ENCODE results near the gene GCN1.
A peak's percentile ranks its signal among the peaks of the same experiment; 100 is the strongest.
"Not testable (repeated sequence)": the region's sequence is repeated elsewhere in the genome, so short reads cannot be mapped to it uniquely, and the experiment has no call there.

The GCN1 gene, protein sequence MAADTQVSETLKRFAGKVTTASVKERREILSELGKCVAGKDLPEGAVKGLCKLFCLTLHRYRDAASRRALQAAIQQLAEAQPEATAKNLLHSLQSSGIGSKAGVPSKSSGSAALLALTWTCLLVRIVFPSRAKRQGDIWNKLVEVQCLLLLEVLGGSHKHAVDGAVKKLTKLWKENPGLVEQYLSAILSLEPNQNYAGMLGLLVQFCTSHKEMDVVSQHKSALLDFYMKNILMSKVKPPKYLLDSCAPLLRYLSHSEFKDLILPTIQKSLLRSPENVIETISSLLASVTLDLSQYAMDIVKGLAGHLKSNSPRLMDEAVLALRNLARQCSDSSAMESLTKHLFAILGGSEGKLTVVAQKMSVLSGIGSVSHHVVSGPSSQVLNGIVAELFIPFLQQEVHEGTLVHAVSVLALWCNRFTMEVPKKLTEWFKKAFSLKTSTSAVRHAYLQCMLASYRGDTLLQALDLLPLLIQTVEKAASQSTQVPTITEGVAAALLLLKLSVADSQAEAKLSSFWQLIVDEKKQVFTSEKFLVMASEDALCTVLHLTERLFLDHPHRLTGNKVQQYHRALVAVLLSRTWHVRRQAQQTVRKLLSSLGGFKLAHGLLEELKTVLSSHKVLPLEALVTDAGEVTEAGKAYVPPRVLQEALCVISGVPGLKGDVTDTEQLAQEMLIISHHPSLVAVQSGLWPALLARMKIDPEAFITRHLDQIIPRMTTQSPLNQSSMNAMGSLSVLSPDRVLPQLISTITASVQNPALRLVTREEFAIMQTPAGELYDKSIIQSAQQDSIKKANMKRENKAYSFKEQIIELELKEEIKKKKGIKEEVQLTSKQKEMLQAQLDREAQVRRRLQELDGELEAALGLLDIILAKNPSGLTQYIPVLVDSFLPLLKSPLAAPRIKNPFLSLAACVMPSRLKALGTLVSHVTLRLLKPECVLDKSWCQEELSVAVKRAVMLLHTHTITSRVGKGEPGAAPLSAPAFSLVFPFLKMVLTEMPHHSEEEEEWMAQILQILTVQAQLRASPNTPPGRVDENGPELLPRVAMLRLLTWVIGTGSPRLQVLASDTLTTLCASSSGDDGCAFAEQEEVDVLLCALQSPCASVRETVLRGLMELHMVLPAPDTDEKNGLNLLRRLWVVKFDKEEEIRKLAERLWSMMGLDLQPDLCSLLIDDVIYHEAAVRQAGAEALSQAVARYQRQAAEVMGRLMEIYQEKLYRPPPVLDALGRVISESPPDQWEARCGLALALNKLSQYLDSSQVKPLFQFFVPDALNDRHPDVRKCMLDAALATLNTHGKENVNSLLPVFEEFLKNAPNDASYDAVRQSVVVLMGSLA (N-terminal part only)

DNA sequence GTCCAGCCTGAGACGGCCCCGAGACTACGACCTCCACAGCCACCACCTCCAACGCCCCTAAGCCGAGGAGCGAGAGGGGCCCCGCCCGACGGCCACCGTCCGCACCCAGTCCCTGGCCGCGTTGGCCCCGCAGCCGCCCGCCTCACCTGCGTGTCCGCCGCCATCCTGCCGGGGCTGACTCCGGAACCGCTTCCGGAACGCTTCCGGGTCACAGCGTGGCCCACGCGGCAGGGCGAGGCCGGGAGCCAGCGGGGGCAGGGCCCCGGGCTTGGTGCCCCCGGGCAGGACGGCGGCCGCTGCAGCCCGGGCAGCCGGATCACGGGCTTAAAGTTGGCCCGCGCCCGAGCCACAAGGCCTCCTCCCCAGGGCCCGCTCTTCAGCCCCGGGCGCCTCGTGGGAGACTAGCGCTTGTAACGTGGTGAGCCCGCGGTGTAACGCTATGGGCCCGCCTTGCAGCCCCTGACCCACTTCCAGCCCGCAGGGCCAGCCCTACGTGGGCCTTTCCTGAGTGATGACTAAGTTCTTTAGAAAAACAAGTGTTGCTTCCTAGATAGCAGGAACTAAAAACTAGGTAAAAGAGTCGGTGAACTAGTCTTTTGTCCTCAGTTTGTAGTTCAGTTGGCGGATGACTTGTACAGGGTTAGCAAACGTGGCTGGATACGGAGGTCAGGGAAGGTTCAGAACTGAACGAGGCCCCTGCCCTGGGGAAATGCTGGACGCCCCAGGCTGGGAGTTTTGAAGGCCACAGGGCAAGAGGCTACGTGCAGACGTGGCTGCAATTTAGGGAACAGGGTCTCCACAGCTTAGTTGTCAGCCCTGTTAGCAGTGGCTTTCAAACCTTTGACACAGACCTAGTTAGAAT is at the start of gene GCN1:
TSS of gene GCN1 (minus strand) at position 182 of the 862 bp plus-strand sequence. CDS start at position 164, 18 bp downstream.
- peak; percentile 94 for TF ChIP-seq POLR2A (IDR thresholded peaks at IDR 0.05; ENCODE audit: low read depth, low read length)
- FAIRE-seq (no peak), DNase-seq (ENCODE audit: insufficient read length, low spot score) (peak; percentile 68)

DNA sequence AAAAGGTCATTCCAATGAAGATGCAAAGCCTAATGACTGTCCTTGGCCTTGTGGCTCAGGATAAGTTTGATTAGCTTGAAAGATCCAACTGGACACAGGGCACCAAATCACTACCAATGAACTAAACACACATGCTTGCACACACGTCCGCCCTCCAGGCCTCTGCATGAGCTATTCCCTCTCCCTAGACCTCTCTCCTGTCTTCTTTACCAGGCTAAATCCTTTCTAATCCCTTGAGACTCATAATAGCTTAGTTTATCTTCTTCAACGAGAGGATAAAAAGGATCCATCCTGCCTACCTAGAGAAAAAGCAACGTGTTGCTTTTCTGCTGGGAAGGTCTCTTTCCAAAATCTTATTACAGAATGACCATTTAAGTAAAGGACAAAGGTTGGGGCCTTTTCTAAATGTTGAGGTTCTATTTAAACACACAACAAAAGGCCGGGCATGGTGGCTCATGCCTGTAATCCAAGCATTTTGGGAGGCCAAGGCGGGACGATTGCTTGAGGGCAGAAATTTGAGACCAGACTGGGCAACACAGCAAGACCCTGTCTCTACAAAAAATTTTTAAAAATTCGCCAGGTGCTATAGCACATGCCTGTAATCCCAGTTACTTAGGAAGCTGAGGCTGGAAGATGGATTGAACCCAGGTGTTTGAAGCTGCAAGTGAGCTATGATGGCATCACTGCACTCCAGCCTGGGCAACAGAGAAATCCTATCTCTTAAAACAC is 48.6 kb upstream of the GCN1 start:
- FAIRE-seq: no peak
- no peak for DNase-seq (ENCODE audit: insufficient read length, low spot score)
- no peak for TF ChIP-seq POLR2A (IDR thresholded peaks at IDR 0.05; ENCODE audit: low read depth, low read length)

DNA sequence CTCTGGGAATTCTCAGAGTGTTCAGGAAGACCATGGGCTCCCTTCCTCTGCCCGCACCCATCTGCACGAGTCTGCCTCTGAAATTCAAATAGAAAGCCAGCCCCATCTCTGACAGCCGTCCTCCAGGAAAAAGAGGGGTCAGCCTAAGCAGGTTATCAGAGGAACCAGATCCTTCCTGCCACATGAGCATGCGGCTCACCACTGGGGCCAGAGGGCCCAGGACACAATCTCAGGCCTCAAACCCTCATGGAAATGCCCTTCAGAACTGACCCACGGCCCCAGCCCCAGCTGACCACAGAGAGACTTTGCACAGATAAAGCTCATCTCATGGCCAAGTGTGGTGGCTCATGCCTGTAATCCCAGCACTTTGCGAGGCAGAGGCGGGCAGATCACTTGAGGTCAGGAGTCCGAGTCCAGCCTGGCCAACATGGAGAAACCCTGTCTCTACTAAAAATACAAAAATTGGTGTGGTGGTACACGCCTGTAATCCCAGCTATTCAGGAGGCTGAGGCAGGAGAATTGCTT is 47.8 kb upstream of the GCN1 start:
- no peak for FAIRE-seq
- no peak for DNase-seq (ENCODE audit: insufficient read length, low spot score)

DNA sequence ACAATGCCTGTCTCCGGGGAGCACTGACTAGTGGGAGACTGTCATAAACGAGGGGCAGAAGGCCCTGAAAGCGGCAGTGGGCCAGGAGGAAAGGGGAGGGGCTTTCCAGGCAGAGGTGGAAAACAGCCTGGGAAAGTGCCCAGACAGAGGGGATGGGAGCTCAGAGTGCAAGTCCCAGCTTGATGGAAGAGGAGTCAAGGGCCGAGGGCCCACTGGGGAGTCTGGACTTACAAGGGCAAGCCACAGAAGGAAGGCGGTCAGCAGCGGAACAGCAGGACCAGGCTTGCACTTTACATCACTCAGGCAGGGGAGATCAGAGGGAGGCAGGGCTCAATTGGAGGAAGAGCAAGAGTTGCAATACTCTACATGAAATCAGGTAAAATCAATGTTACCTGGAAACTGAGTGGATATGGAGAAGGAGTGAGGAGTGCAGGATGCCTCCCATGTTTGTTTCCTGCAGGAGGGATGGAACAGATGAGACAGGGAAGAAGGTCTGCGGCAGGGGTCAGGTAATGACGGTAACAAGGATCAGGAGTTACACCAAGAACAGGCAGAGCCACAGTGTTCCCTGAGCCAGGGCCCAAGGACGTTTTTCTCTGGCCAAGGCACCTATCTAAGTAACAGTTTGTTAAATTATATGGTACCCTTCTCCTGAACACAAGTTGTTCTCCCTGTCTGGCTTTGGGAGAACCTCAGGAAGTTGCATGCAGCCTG is 47.2 kb upstream of the GCN1 start:
- TF ChIP-seq POLR2A (IDR thresholded peaks at IDR 0.05; ENCODE audit: low read depth, low read length): no peak
- FAIRE-seq (no peak), DNase-seq (ENCODE audit: insufficient read length, low spot score) (no peak)

More for the DNA sequence above, 47.8 kb upstream of the GCN1 start:
- TF ChIP-seq POLR2A (IDR thresholded peaks at IDR 0.05; ENCODE audit: low read depth, low read length): no peak

DNA sequence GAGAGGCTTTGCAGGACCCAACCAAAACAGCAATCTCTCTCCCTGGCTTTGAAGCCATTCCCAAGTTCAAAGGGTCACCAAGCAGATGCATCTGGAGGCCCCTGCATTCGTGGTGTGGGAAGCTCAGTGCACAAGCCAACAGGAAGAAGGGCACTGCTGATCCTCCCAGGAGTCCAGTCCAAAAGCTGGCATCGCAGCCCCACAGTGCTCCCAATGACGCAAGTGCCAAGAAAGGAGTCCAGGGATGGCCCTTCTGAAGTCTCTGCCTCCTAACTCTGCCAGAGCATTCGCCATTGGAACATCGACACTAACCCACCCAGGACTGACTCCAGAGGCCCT is 45.9 kb upstream of the GCN1 start:
- DNase-seq (ENCODE audit: insufficient read length, low spot score) (no peak), FAIRE-seq (no peak)
- no peak for TF ChIP-seq POLR2A (IDR thresholded peaks at IDR 0.05; ENCODE audit: low read depth, low read length)

DNA sequence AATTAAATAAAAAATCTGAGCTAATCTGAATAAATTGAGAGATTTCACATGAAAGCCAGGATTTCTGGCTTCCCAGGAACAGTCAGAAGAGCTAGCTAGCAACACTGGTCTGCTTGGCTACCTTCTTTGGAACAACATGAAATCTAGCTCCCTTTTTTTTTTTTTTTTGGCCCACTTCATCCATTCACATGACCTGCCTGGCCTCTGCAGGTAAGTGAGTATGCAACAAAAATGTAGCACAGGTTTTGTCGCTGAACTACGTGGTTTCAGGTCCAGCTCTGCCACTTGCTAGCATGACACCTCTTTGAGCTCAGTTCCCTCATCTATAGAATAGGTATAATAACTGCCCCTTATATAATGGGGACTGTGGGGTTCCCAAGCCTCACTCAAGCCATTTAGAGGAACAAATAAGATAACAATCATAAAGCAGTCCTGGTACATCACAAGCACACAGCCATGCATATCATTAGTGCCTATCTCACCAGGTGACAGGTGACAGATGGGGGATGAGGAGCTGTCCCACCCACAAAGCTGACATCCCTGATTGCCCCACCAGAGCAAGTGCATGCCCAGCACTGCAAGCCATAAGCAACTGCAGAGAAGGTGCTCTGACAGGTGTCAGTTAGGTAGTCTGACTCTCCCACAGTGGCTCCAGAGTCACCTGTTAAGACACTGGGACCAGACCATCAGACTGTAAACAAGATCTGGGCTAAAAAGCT is 45.4 kb upstream of the GCN1 start:
- DNase-seq (ENCODE audit: insufficient read length, low spot score): no peak
- TF ChIP-seq POLR2A (IDR thresholded peaks at IDR 0.05; ENCODE audit: low read depth, low read length): no peak
- FAIRE-seq: no peak

DNA sequence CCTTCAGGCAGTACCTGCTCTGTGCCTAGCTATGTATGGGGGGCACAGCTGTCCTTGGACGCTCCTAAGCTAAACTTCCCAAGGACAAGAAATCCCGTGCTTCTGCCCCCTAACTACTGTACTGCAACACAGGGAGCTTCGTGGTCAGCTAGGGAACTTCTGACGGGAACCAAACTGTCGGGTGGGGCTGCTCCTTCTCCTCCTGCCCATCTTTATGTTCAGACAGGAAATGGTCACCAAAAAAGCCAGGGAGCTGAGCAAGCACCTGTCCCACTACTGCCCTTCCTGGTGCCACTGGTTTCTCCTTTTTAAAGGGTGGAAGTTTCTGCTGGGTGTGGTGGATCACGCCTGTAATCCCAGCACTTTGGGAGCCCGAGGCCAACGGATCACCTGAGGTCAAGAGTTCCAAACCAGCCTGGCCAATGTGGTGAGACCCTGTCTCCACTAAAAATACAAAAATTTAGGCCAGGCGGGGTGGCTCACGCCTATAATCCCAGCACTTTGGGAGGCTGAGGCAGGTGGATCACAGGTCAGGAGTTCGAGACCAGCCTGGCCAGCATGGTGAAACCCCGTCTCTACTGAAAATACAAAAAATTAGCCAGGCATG is 44.4 kb upstream of the GCN1 start:
- no peak for FAIRE-seq

DNA sequence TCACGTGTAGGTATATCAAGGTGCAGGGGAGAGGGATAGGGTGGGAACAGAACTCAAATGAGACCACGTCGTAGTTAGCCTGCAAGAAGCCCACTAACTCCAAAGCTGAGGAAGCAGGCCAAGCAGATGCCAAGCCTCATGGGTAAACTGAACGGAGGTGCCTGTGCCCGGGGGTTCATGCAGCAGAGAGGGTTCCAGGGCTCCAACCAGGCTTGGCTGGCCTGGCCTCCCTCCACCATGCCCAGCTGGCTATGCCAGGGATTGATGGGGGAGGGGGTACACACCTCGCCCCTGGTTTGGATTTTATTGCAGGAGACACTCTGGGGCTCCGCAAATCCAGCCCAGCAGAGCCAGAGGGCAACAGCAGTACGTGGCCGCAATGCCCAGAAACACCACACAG is 43.7 kb upstream of the GCN1 start:
- no peak for TF ChIP-seq POLR2A (IDR thresholded peaks at IDR 0.05; ENCODE audit: low read depth, low read length)
- FAIRE-seq (no peak), DNase-seq (ENCODE audit: insufficient read length, low spot score) (no peak)

More for the DNA sequence above, 44.4 kb upstream of the GCN1 start:
- no peak for DNase-seq (ENCODE audit: insufficient read length, low spot score)
- TF ChIP-seq POLR2A (IDR thresholded peaks at IDR 0.05; ENCODE audit: low read depth, low read length): no peak

DNA sequence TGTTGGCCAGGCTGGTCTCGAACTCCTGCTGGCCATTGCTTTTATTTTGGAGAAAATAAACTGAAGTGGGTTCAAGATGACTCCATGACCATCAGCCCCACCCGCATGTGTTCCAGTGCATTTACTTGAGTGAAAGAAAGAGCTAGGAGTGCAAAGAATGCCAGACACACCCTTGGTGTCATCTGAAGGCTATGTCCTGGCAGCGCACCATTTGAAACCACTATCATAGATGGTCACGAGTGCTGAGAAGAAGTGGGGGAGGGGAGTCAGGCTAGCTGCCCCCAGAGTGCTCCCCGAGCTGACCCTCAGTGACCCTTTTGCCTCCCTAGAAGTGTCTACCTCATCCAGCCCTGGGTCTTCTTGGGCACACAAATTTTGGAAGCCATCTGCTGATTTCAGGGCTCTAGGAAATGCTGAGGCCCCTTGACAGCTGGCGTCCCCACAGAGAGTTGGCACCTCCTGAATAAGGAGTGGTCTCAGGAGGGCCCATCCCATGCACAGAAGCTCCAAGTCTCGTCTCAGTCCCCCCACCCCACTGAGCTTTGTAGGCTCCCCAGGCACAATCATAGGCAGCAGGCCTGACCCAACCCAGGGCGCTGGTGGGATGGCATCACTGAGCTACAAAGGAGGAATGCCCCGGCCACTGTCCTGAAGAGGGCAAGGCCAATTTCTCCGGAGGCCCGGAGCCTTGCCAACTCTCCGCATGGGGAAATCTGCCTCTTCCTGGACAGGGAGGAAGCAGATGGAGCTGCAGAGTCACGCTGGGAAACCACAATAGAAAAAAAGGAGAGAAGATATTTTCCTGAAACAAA is 43.1 kb upstream of the GCN1 start:
- TF ChIP-seq POLR2A (IDR thresholded peaks at IDR 0.05; ENCODE audit: low read depth, low read length): no peak
- no peak for FAIRE-seq
- DNase-seq (ENCODE audit: insufficient read length, low spot score): no peak

DNA sequence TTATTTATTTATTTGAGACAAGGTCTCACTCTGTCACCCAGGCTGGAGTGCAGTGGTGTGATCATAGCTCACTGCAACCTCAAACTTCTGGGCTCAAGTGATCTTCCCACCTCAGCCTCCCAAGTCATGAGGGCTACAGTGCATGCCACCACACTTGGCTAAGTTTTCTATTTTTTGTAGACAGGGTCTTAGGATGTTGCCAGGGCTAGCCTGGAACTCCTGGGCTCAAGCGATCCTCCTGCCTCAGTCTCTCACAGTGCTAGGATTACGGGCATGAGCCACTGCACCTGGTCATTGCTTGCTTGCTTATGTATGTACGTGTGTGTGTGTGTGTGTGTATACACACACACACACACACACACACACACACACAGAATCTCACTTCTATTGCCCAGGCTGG is 42.3 kb upstream of the GCN1 start:
- not testable (repeated sequence) for DNase-seq (ENCODE audit: insufficient read length, low spot score); FAIRE-seq
